ENCODE data around the gene LRRC8C. TPM values are rescaled to one million over a fixed set of nuclear protein-coding genes. Genes with fewer than 3 reads are reported as not detected.
"Not testable (repeated sequence)": the region's sequence is repeated elsewhere in the genome, so short reads cannot be mapped to it uniquely, and the experiment has no call there.

Gene LRRC8C
- total RNA-seq, 1 experiment from 2014 or later: 3.5 TPM

GRCh38 chr1:89627596-89627962 is 5.3 kb upstream of the LRRC8C start:
- BruUV-seq (replicated peaks): no TSS peak
- CTCF ChIA-PET: no interaction called here
- Mint-ChIP-seq H3K27me3 (ENCODE audit: unreplicated experiment) (no peaks in the 10 kb centered on the region), H3K4me1 (ENCODE audit: low read depth, unreplicated experiment) (no peaks in the 10 kb centered on the region), H3K27ac (ENCODE audit: unreplicated experiment) (no peak overlapping the region), H3K9me3 (ENCODE audit: low read depth, unreplicated experiment) (no peaks in the 10 kb centered on the region), H3K36me3 (ENCODE audit: insufficient read depth, unreplicated experiment) (peaks cover 4% of the 10 kb centered on the region), H3K4me3 (ENCODE audit: low read depth, unreplicated experiment) (no peak overlapping the region)
- TF ChIP-seq CTCF (IDR thresholded peaks at IDR 0.05; ENCODE audit: unreplicated experiment): no peak
- DNase-seq: no peak
- intact Hi-C loops (cut with micrococcal nuclease; ENCODE audit: unreplicated experiment): no loop called here

DNA sequence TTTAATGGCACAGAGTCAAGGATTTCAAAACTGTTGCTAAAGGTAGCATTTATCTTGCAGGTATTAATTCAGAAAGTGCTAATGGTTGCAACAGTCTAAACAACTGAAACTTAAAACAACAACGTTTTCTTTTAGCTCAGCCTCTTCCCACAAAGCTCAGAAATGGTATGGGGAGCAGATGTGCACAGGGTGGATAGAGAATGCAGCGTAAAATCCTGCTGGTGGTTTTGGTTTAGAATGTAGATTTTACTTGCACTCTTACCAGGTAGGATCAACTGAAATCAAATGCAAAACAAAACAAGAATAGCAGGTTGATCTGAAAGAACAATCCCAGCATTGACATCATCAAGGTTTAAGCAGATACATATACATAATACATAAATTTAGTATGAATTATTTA is 3.8 kb upstream of the LRRC8C start:
- no peak overlapping the region for H3K27ac Mint-ChIP-seq (ENCODE audit: unreplicated experiment)
- H3K4me1 Mint-ChIP-seq (ENCODE audit: low read depth, unreplicated experiment): no peaks in the 10 kb centered on the region
- intact Hi-C loops (cut with micrococcal nuclease; ENCODE audit: unreplicated experiment): no loop called here
- no peak for TF ChIP-seq CTCF (IDR thresholded peaks at IDR 0.05; ENCODE audit: unreplicated experiment)
- BruUV-seq (replicated peaks): no TSS peak
- no peaks in the 10 kb centered on the region for H3K9me3 Mint-ChIP-seq (ENCODE audit: low read depth, unreplicated experiment)
- CTCF ChIA-PET: interaction anchor here (1.1 to 1.2 kb wide), 2 partner anchors 27 to 134 kb away, joined by 3 to 4 read pairs; no protein-coding TSS in a partner anchor
- no peak overlapping the region for H3K4me3 Mint-ChIP-seq (ENCODE audit: low read depth, unreplicated experiment)
- H3K27me3 Mint-ChIP-seq (ENCODE audit: unreplicated experiment): no peaks in the 10 kb centered on the region
- H3K36me3 Mint-ChIP-seq (ENCODE audit: insufficient read depth, unreplicated experiment): peaks cover 17% of the 10 kb centered on the region
- DNase-seq: no peak

- H3K27ac Mint-ChIP-seq (ENCODE audit: unreplicated experiment); H3K27me3 Mint-ChIP-seq (ENCODE audit: unreplicated experiment); BruUV-seq (replicated peaks); H3K9me3 Mint-ChIP-seq (ENCODE audit: low read depth, unreplicated experiment); H3K4me1 Mint-ChIP-seq (ENCODE audit: low read depth, unreplicated experiment); H3K4me3 Mint-ChIP-seq (ENCODE audit: low read depth, unreplicated experiment); intact Hi-C loops (cut with micrococcal nuclease; ENCODE audit: unreplicated experiment); DNase-seq: not testable (repeated sequence)
- CTCF ChIA-PET: interaction anchor here (1.1 to 1.2 kb wide), 2 partner anchors 26 to 133 kb away, joined by 3 to 4 read pairs; no protein-coding TSS in a partner anchor
- peaks cover 17% of the 10 kb centered on the region for H3K36me3 Mint-ChIP-seq (ENCODE audit: insufficient read depth, unreplicated experiment)
These were observed 3.3 kb upstream of the LRRC8C start for GRCh38 chr1:89629600-89629999.

DNA sequence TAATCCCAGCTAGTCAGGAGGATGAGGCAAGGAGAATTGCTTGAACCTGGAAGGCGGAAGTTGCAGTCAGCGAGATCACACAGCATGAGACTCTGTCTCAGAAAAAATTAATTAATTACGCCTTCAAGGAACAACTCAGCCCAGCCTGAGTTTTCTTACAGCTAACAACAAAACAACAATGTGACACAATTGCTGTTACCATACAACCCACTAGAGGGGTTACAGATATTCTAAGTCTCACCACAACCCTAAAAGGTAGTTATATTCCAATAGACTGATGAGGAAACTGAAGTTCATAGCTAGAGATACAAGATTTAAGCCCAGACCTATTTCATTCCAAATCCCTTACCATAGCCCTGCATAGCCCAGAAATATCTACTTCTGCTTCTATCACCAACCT is 2.9 kb upstream of the LRRC8C start:
- no peak for TF ChIP-seq CTCF (IDR thresholded peaks at IDR 0.05; ENCODE audit: unreplicated experiment)
- DNase-seq: no peak
- no TSS peak for BruUV-seq (replicated peaks)
- no peak overlapping the region for H3K4me3 Mint-ChIP-seq (ENCODE audit: low read depth, unreplicated experiment)
- no peaks in the 10 kb centered on the region for H3K9me3 Mint-ChIP-seq (ENCODE audit: low read depth, unreplicated experiment)
- peaks cover 17% of the 10 kb centered on the region for H3K36me3 Mint-ChIP-seq (ENCODE audit: insufficient read depth, unreplicated experiment)
- CTCF ChIA-PET: interaction anchor here (1.1 kb wide), 1 partner anchor 26 kb away, joined by 3 read pairs; no protein-coding TSS in a partner anchor
- H3K4me1 Mint-ChIP-seq (ENCODE audit: low read depth, unreplicated experiment): no peaks in the 10 kb centered on the region
- H3K27me3 Mint-ChIP-seq (ENCODE audit: unreplicated experiment): no peaks in the 10 kb centered on the region
- intact Hi-C loops (cut with micrococcal nuclease; ENCODE audit: unreplicated experiment): loop anchor here (10.0 kb wide), 1 partner anchor 375 kb away; no protein-coding TSS in a partner anchor
- no peak overlapping the region for H3K27ac Mint-ChIP-seq (ENCODE audit: unreplicated experiment)

DNA sequence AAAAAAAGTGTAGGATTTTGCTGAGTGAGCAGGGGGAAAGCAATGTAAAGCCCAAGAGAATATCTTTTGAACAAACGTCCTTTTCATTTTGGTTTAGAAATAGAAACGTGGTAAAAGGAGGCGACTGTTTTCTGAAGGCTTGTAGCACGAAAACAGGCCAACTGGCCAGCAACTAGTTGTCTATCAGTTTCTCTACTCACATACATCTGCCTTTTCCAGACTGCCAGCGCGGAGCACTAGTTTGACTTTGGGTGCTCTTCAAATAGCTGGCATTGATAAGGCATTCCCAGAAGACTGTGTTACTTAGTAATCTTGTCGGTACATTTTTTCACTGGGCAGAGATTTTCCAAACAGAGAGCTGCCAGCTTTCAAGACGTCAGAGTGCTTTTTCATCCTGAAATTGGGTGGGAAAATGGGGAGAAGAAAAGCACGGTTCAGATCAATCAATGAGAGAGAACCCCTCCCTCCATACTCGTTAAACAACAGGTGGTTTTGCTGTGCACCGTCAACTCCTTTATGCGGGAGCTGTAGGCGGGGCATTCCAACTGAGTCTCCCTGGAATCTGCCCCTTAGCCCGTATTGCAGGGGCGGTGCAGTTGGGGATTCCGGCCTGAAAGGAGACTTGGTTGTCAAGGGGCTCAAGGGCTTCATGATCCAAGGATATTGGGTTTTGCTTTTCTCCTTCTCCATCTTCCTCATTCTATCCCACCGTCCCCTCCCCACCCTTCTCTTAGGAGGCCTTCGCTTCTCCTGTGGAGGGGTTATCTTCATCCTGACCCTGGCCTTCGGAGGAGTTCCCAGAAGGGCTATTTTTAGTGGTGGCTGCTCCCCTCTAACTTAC is 884 bp upstream of the LRRC8C start:
- DNase-seq: peak; percentile 3
- Mint-ChIP-seq H3K4me1 (ENCODE audit: low read depth, unreplicated experiment) (peaks cover 11% of the 10 kb centered on the region), H3K4me3 (ENCODE audit: low read depth, unreplicated experiment) (peak overlapping the region; percentile 89), H3K36me3 (ENCODE audit: insufficient read depth, unreplicated experiment) (peaks cover 17% of the 10 kb centered on the region), H3K27ac (ENCODE audit: unreplicated experiment) (peak overlapping the region; percentile 75), H3K27me3 (ENCODE audit: unreplicated experiment) (no peaks in the 10 kb centered on the region), H3K9me3 (ENCODE audit: low read depth, unreplicated experiment) (no peaks in the 10 kb centered on the region)
- CTCF ChIA-PET: interaction anchor here (1.6 kb wide), 1 partner anchor 131 kb away, joined by 4 read pairs; no protein-coding TSS in a partner anchor
- intact Hi-C loops (cut with micrococcal nuclease; ENCODE audit: unreplicated experiment): loop anchor here (1.0 to 10.0 kb wide), 2 partner anchors 131 to 373 kb away; no protein-coding TSS in a partner anchor
- no peak for TF ChIP-seq CTCF (IDR thresholded peaks at IDR 0.05; ENCODE audit: unreplicated experiment)
- TSS peak; percentile 59 for BruUV-seq (replicated peaks)

Measured in Calu3 (cell line).